H9 (cell line): Measurements from ENCODE around the gene CCDC33. TPM values are rescaled to one million over a fixed set of nuclear protein-coding genes. Genes with fewer than 3 reads are reported as not detected.

ENCODE experiments used
- DNase-seq: peaks from one replicate; pipeline ENCODE4 v3.0.0-alpha.2; 2017
- H2AFZ ChIP-seq: one replicate; pipeline ENCODE4 v1.6.1; 2013; ENCODE audit warnings: mild to moderate bottlenecking, low read length, control low read depth, moderate library complexity
- H2AK5ac ChIP-seq: 2 replicates; pipeline ENCODE4 v1.6.1; 2013; ENCODE audit warnings: low read length, control low read depth, mixed read lengths; ENCODE audit not compliant: insufficient read length
- H2BK120ac ChIP-seq: one replicate; pipeline ENCODE4 v1.6.1; 2013; ENCODE audit warnings: low read depth, mild to moderate bottlenecking, low read length, control low read depth, inconsistent platforms; ENCODE audit not compliant: poor library complexity, severe bottlenecking
- H2BK12ac ChIP-seq: 2 replicates; pipeline ENCODE4 v1.6.1; 2013; ENCODE audit warnings: low read length, control low read depth, mixed read lengths, low read depth; ENCODE audit not compliant: insufficient read length
- H2BK15ac ChIP-seq: 2 replicates; pipeline ENCODE4 v1.6.1; 2013; ENCODE audit warnings: low read depth, low read length, control low read depth
- H2BK20ac ChIP-seq: one replicate; pipeline ENCODE4 v1.6.1; 2013; ENCODE audit warnings: low read depth, mild to moderate bottlenecking, low read length, control low read depth, inconsistent platforms; ENCODE audit not compliant: poor library complexity, severe bottlenecking
- H2BK5ac ChIP-seq: 2 replicates; pipeline ENCODE4 v1.6.1; 2013; ENCODE audit warnings: low read length, control low read depth, mixed read lengths; ENCODE audit not compliant: insufficient read length
- H3K14ac ChIP-seq: 2 replicates; pipeline ENCODE4 v1.6.1; 2013; ENCODE audit warnings: low read length, control low read depth; ENCODE audit not compliant: insufficient read depth
- H3K18ac ChIP-seq: 2 replicates; pipeline ENCODE4 v1.6.1; 2013; ENCODE audit warnings: low read depth, mild to moderate bottlenecking, mixed read lengths, low read length, control low read depth; ENCODE audit not compliant: insufficient read length
- H3K23ac ChIP-seq: 2 replicates; pipeline ENCODE4 v1.6.1; 2013; ENCODE audit warnings: low read length, control low read depth, mixed read lengths, low read depth; ENCODE audit not compliant: insufficient read length
- H3K23me2 ChIP-seq: 2 replicates; pipeline ENCODE4 v1.6.1; 2013; ENCODE audit warnings: low read depth, mild to moderate bottlenecking, mixed read lengths, low read length, control low read depth; ENCODE audit not compliant: insufficient read length, poor library complexity, severe bottlenecking
- H3K27ac ChIP-seq: 2 replicates; pipeline ENCODE4 v1.5.1; 2013; ENCODE audit warnings: low read length, control low read depth, mixed read lengths, low read depth; ENCODE audit not compliant: insufficient read length
- H3K27me3 ChIP-seq: 2 replicates; pipeline ENCODE4 v1.6.1; 2013; ENCODE audit warnings: low read length, control low read depth, inconsistent platforms; ENCODE audit not compliant: insufficient read depth
- H3K4ac ChIP-seq: 2 replicates; pipeline ENCODE4 v1.6.1; 2013; ENCODE audit warnings: low read depth, mild to moderate bottlenecking, control low read depth, inconsistent platforms, low read length, moderate library complexity
- H3K4me1 ChIP-seq: 2 replicates; pipeline ENCODE4 v1.6.1; 2013; ENCODE audit warnings: low read length, control low read depth, inconsistent platforms; ENCODE audit not compliant: insufficient read depth
- H3K4me2 ChIP-seq: 2 replicates; pipeline ENCODE4 v1.6.1; 2013; ENCODE audit warnings: low read length, control low read depth, mixed read lengths; ENCODE audit not compliant: insufficient read length, insufficient read depth
- H3K56ac ChIP-seq: 2 replicates; pipeline ENCODE4 v1.6.1; 2013; ENCODE audit warnings: low read depth, mild to moderate bottlenecking, mixed read lengths, low read length, control low read depth; ENCODE audit not compliant: insufficient read length
- H3K79me1 ChIP-seq: 2 replicates; pipeline ENCODE4 v1.6.1; 2013; ENCODE audit warnings: low read depth, mild to moderate bottlenecking, moderate library complexity, low read length, control low read depth, inconsistent platforms; ENCODE audit not compliant: insufficient read depth, poor library complexity, severe bottlenecking
- H3K79me2 ChIP-seq: 2 replicates; pipeline ENCODE4 v1.6.1; 2013; ENCODE audit warnings: low read length, control low read depth, inconsistent platforms; ENCODE audit not compliant: insufficient read depth
- H3K9ac ChIP-seq: 2 replicates; pipeline ENCODE4 v1.6.1; 2013; ENCODE audit warnings: low read length, control low read depth, mixed read lengths; ENCODE audit not compliant: insufficient read length; ENCODE audit errors: extremely low read depth
- H3K9me3 ChIP-seq: one replicate; pipeline ENCODE4 v1.6.1; 2013; ENCODE audit warnings: low read depth, low read length, inconsistent platforms; ENCODE audit not compliant: control insufficient read depth
- H3T11ph ChIP-seq: one replicate; pipeline ENCODE4 v1.6.1; 2013; ENCODE audit warnings: mild to moderate bottlenecking, low read length, control low read depth, inconsistent platforms
- H4K20me1 ChIP-seq: one replicate; pipeline ENCODE4 v1.6.1; 2013; ENCODE audit not compliant: control insufficient read depth, insufficient read length, insufficient read depth
- H4K5ac ChIP-seq: 2 replicates; pipeline ENCODE4 v1.6.1; 2013; ENCODE audit warnings: low read depth, mild to moderate bottlenecking, mixed read lengths, low read length, control low read depth; ENCODE audit not compliant: insufficient read length
- H4K8ac ChIP-seq: replicated peaks from 2 replicates; pipeline ENCODE4 v1.6.1; 2013; ENCODE audit warnings: low read length, control low read depth, mixed read lengths, low read depth; ENCODE audit not compliant: insufficient read length
- H4K91ac ChIP-seq: 2 replicates; pipeline ENCODE4 v1.6.1; 2013; ENCODE audit warnings: low read depth, mild to moderate bottlenecking, moderate library complexity, mixed read lengths, low read length, control low read depth; ENCODE audit not compliant: insufficient read length
- H3K27ac Mint-ChIP-seq, 3 experiments: 2 replicates in 2 of 3; 3 replicates in 1 of 3; pipeline ENCODE4 v1.8.0; 2020 to 2021; ENCODE audit warnings: mixed read lengths in 3 of 3, mild to moderate bottlenecking in 1 of 3, moderate library complexity in 1 of 3
- H3K27me3 Mint-ChIP-seq: 2 replicates; pipeline ENCODE4 v1.8.0; 2021; ENCODE audit warnings: low read depth, mild to moderate bottlenecking, moderate library complexity, mixed read lengths
- H3K36me3 Mint-ChIP-seq, 3 experiments: 2 replicates in 2 of 3; 3 replicates in 1 of 3; pipeline ENCODE4 v1.8.0; 2020 to 2021; ENCODE audit warnings: low read depth in 3 of 3, mixed read lengths in 3 of 3; ENCODE audit not compliant: insufficient read depth in 1 of 3
- H3K4me1 Mint-ChIP-seq, 2 experiments: 2 replicates each; pipeline ENCODE4 v1.8.0; 2020; ENCODE audit warnings: mixed read lengths in 2 of 2
- H3K4me3 Mint-ChIP-seq, 2 experiments: 2 replicates in 1 of 2; 3 replicates in 1 of 2; pipeline ENCODE4 v1.8.0; 2020 to 2021; ENCODE audit warnings: mild to moderate bottlenecking in 2 of 2, mixed read lengths in 2 of 2, moderate library complexity in 1 of 2
- H3K9me3 Mint-ChIP-seq, 2 experiments: 2 replicates in 1 of 2; 3 replicates in 1 of 2; pipeline ENCODE4 v1.8.0; 2020; ENCODE audit warnings: mild to moderate bottlenecking in 2 of 2, mixed read lengths in 2 of 2, moderate library complexity in 1 of 2
- CTCF ChIP-seq: fragments of 200-600 bp; sonication (generic); conservative IDR thresholded peaks from 3 replicates; pipeline ENCODE4 v1.8.0; 2021; ENCODE audit warnings: antibody characterized with exemption, mild to moderate bottlenecking
- WGBS: extraction: QIAGEN DNeasy Blood & Tissue Kit; methylation state at CpG from one replicate; pipeline ENCODE4 v1.1.7; 2013; ENCODE audit warnings: missing lambda C conversion rate, low lambda C conversion rate, mixed read lengths; ENCODE audit not compliant: insufficient read length; ENCODE audit errors: extremely low coverage; 5-methylcytosine and 5-hydroxymethylcytosine counted together
- total RNA-seq: library from RNA; stranded (reverse); gene quantifications from 2 replicates; pipeline ENCODE4 v1.2.1, GENCODE V29; 2021

Gene CCDC33
- total RNA-seq, 1 experiment from 2014 or later: 4.6 TPM

GRCh38 chr15:74380361-74381189, 144.4 kb downstream of the CCDC33 start:
- Histone ChIP-seq H3K27me3 (no peaks in the 10 kb centered on the region), H3K23ac (no peak overlapping the region)

More at GRCh38 chr15:74380361-74381189, 144.4 kb downstream of the CCDC33 start:
- no peaks in the 10 kb centered on the region for H3K4me1 ChIP-seq
- DNase-seq: peak; percentile 31
- WGBS: no CpG with 5 or more reads among the region's 12 CpGs
- no peak overlapping the region for H3K4ac ChIP-seq
- no peaks in the 10 kb centered on the region for H3K9me3 ChIP-seq
- no peaks in the 10 kb centered on the region for H3K79me1 ChIP-seq
- H3K27ac ChIP-seq: no peak overlapping the region
- no peak overlapping the region for H4K8ac ChIP-seq
- H4K91ac ChIP-seq: no peak overlapping the region
- no peak overlapping the region for H2BK5ac ChIP-seq
- no peaks in the 10 kb centered on the region for H3K23me2 ChIP-seq
- no peak overlapping the region for H2BK120ac ChIP-seq
- no peaks in the 10 kb centered on the region for H3K79me2 ChIP-seq
- no peak overlapping the region for H2BK20ac ChIP-seq
- no peak overlapping the region for H2AK5ac ChIP-seq
- H3T11ph ChIP-seq: no peak overlapping the region
- H4K5ac ChIP-seq: no peak overlapping the region
- TF ChIP-seq CTCF: no peak
- no peak overlapping the region for H3K18ac ChIP-seq
- no peaks in the 10 kb centered on the region; the same call in none of the 2 replicates for H3K27me3 Mint-ChIP-seq
- no peak overlapping the region for H3K4me2 ChIP-seq
- H3K4me3 Mint-ChIP-seq: peak overlapping the region in 1 of 2 experiments; percentile 20; a peak in 1 of 5 replicates
- H2AFZ ChIP-seq: no peak overlapping the region
- H3K14ac ChIP-seq: no peak overlapping the region
- no peak overlapping the region for H2BK15ac ChIP-seq
- no peak overlapping the region for H2BK12ac ChIP-seq
- H3K56ac ChIP-seq: no peak overlapping the region
- H3K9ac ChIP-seq: no peak overlapping the region
- no peaks in the 10 kb centered on the region for H4K20me1 ChIP-seq
- no peaks in the 10 kb centered on the region for H3K36me3 Mint-ChIP-seq
- H3K4me1 Mint-ChIP-seq: peaks cover 7 to 21% of the 10 kb centered on the region in 2 experiments
- no peaks in the 10 kb centered on the region for H3K9me3 Mint-ChIP-seq
- 0 out of 7 replicates have a peak overlapping the region, but pooled peaks of 1 of the 3 experiments have one; percentile 28 for H3K27ac Mint-ChIP-seq
